ENCODE results near the gene ADARB1.

The ADARB1 gene

GRCh38 chr21:45039317-45040156, 34.8 kb upstream of the ADARB1 start:
- no peak for DNase-seq

- DNase-seq, result no peak
Measured at GRCh38 chr21:45040157-45040711, 34.1 kb upstream of the ADARB1 start.

DNA sequence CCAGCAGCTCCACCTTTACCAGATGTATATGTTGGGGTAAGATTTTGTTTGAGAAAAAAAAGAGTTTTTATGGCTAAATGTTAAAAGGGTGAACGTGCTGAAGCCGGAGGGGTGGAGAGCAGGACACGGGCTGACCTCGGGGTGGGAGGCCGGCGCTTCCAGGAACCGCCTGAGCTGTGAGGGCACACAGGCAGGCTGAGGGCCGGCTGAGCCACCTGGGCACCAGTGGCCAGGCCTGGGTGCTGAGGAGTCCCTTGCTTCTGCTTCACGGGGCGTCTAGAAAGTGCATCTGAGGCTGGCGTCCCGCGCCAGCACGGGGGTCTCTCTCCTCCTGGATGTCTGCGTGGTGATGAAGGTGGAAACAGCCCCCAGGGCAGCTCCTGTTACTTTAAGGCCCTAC, 33.6 kb upstream of the ADARB1 start:
- no peak for DNase-seq

DNA sequence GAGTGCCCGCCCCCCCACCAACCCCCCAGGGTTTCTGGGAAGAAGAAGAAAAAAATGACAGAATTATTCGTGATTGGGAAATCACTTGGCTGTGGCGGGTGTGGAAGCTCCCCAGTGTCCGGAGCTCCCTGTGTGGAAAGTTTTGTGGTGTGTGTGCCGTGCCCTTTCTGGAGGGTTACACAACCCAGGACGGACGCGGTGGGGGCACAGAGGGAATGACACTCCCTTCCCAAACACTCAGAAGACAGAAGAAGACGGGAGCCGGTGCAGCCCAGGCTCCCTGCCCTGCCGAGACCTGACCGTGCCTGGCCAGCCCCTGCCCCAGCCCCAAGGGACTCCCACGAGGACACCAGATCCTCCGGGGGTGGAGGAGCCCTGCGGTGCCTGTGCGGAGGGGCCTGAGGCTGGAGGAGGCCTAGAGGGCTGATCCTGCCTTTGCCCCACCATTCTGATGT, 33.0 kb upstream of the ADARB1 start:
- DNase-seq, result peak; percentile 82

DNA sequence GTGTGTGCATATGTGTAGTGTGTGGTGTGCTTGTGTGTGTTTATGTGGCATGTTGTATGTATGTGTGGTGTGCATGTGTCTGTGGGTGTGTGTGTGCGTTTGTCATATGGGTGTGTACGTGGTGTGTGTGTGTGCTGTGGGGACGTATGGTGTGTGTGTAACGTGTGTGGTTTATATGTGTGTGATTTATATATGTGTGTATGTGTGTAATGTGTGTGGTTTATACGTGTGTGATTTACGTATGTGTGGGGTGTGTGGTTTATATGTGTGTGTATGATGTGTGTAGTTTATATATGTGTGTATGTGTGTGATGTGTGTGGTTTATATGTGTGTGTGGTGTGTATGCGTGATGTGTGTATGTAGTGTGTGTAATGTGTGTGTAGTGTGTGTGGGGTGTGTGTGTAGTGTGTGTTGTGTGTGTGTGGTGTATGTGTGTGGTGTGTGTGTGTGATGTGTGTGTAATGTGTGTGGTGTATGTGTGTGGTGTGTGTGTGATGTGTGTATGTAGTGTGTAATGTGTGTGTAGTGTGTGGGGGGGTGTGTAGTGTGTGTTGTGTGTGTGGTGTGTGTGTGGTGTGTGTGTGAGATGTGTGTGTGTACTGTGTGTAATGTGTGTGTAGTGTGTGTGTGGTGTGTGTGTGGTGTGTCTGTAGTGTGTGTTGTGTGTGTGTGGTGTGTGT, 32.3 kb upstream of the ADARB1 start:
- no peak for DNase-seq

DNA sequence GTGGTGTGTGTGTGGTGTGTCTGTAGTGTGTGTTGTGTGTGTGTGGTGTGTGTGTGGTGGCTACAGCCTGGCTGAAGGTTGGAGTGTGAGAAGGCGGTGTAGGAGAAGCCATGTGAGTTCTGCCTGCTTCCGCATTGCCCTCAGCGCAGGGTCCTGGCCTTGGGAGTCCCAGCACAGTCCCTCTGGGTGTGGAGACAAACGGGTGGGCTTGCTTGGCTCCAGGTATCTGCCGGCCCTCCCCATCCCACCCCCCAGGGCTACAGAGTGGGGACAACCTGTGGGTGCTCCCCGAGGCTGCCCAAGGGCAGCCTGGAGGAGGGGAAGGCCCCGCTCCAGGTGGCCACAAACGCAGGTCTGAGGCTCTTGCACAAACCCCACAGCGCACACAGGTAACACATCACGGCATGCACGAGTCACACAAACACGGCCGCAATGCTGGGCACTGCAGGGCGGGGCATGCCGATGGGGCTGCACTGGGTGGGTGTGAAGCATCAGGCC, 31.7 kb upstream of the ADARB1 start:
- DNase-seq, result no peak

DNA sequence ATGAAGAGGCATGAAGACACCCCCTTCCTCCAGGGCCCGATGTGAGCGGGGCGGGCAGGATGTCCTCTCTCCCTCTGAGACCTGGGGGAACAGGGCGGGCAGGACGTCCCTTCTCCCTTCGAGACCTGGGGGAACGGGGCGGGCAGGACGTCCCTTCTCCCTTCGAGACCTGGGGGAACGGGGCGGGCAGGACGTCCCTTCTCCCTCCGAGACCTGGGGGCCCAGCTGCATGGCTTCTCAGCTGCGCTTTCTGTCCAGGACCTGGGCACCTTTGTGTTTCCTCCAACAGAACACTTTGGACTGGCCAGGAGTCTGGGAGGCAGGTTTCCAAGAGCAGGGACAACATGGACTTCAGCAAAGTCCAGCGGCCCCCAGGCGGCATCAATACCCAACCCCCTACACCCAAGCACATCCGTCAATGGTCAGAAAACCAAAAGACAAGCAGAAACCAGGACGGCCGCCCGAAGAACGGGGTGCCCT, 30.8 kb upstream of the ADARB1 start:
- no peak for DNase-seq

GRCh38 chr21:45045481-45045880, 28.9 kb upstream of the ADARB1 start:
- no peak for DNase-seq

GRCh38 chr21:45047257-45047656, 27.1 kb upstream of the ADARB1 start:
- no peak for DNase-seq

- DNase-seq, result no peak
Measured at GRCh38 chr21:45048026-45048698, 26.2 kb upstream of the ADARB1 start.

DNA sequence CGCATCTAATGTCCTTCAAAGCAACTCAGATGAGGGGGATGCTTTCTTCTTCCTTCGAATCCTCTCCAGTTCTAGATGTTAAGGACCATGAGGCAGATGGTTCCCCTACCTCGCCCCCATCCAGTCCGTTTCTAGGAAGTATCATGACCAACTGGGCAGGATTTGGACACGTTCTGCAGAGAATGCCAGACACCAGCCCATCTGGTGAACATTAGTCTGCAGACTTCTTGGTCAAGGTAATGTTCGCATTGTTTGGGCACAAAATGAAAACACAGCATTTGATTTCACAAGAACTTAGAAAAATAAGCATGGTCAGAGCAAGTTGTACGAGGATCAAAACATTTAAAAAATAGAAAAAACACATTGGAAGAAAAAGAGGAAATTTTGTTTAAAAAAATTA, 25.4 kb upstream of the ADARB1 start:
- no peak for DNase-seq

- DNase-seq, result no peak
Measured at GRCh38 chr21:45049714-45050344, 24.6 kb upstream of the ADARB1 start.

GRCh38 chr21:45050345-45050796, 24.0 kb upstream of the ADARB1 start:
- DNase-seq, result no peak

- peak; percentile 97 for DNase-seq
Measured at GRCh38 chr21:45050797-45051489, 23.4 kb upstream of the ADARB1 start.

GRCh38 chr21:45051580-45052434, 22.6 kb upstream of the ADARB1 start:
- no peak for DNase-seq

GRCh38 chr21:45052960-45053359, 21.4 kb upstream of the ADARB1 start:
- DNase-seq, result no peak

DNA sequence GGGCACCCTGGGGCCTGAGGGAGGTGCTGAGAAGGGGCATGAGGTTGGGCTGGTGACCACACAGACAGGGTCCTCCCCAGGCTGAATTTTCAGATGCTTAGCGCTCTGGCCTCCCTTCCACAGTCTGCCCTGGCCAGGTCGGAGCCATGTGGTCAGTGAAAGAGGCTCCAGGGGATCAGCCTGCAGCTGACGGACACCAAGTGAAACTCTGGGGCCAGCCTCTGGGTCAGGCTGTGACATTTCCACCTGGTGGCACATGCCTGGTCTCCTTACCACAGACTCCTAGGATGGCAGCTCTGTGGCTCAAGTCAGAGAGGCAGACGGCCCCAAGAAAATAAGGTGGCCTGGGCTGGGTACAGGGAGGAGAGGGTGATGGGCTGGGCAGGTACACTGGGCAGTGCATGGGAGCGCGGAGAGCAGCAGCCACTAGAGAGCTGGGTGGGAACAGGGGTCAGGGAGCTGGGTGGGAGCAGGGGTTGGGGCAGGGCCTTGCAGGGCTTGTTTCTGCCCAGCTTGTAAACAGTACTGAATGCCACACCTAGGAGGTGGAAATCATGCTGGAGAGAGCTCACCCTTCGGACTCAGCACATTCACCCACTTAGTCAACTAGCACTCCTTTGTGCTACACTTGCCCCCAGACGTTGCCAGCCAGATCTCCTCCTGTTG, 20.7 kb upstream of the ADARB1 start:
- DNase-seq, result no peak

DNA sequence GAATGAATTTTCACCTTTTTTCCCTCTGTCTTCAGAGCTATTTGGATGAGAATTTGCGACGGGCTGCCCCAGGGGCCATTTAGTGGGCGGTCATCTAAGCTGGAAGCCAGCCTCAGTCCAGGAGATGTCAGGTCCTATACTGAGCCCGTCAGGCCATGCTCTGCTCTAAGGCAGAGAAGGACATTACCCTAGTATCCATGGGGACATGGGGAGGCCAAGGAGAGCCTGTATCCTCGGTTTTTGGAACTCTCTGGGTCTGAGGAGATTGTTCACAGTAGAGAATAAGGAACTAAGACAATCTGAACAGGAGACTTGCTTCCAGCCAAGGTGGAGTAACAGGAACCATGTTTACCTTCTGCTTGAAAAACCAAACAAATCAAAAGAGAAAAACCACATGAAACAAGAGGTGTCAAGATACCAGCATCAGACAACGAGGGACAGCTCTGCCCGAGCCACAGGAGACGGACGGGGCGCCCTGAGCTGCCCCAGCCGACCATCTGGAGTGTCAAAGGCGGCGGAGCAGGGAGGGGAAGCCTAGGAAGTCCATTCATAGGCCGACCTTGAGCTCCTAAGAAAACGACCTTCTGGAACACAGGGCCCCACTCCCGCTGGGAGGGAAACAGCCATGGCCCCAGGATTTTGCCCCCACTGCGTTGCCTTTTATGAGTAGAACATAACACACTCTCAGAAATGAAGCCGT, 20.0 kb upstream of the ADARB1 start:
- DNase-seq, result no peak

DNA sequence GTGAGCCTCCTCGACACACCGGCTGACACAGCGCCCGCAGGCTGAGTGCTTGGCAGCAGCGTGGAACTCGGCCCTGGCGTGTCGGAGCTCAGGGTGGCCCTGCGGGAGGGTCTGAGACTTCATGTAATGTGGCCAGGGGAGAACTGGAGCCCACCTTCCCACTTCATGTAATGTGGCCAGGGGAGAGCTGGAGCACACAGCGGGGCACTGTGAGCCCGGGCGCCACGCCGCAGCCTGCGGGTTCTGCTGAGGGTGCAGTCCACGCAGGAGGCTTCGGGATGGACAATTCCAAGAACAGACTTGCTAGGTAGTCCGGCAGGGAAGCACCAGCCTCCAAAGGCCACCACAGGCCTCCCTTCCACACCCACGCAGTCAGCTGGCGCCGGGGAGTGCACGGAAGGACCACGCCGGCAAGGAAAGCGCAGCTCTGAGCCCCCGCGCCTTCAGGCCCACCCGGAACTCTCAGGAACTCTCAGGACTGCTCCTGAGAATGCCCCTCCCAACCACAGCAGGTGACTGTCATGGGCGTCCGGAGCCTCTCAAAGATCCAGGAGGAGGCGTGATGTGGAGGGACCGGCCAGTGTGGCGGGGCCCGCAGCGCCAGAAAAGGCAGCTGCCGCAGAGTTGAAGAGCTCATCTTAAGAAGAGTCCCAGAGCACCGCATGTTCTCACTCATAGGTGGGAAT, 19.3 kb upstream of the ADARB1 start:
- no peak for DNase-seq
